Mesodermal cell (in vitro differentiated cells): ENCODE data around the gene ZNF599.

Source experiments
- H3K27ac ChIP-seq: 2 replicates; pipeline ENCODE4 v1.7.0; 2013; ENCODE audit warnings: mild to moderate bottlenecking, low read depth, low read length, moderate library complexity; ENCODE audit not compliant: severe bottlenecking
- H3K36me3 ChIP-seq: 2 replicates; pipeline ENCODE4 v1.7.1; 2013; ENCODE audit warnings: mild to moderate bottlenecking, low read length, moderate library complexity; ENCODE audit not compliant: control insufficient read depth, insufficient read depth
- H3K4me1 ChIP-seq: one replicate; pipeline ENCODE4 v1.7.1; 2013; ENCODE audit warnings: mild to moderate bottlenecking, low read length; ENCODE audit not compliant: insufficient read depth, control insufficient read depth, poor library complexity, severe bottlenecking
- H3K4me3 ChIP-seq: 2 replicates; pipeline ENCODE4 v1.7.0; 2013; ENCODE audit warnings: low read length, control low read depth, mild to moderate bottlenecking; ENCODE audit not compliant: insufficient read depth, poor library complexity, severe bottlenecking; ENCODE audit errors: extremely low read depth
- H3K9me3 ChIP-seq: 2 replicates; pipeline ENCODE4 v1.7.1; 2013; ENCODE audit warnings: mild to moderate bottlenecking, low read length, moderate library complexity; ENCODE audit not compliant: control insufficient read depth
- WGBS, 2 experiments: methylation state at CpG; one replicate each; pipeline ENCODE4 v1.1.5; 2013; ENCODE audit warnings: missing lambda C conversion rate in 2 of 2; ENCODE audit not compliant: insufficient coverage in 2 of 2; 5-methylcytosine and 5-hydroxymethylcytosine counted together

Gene ZNF599

DNA sequence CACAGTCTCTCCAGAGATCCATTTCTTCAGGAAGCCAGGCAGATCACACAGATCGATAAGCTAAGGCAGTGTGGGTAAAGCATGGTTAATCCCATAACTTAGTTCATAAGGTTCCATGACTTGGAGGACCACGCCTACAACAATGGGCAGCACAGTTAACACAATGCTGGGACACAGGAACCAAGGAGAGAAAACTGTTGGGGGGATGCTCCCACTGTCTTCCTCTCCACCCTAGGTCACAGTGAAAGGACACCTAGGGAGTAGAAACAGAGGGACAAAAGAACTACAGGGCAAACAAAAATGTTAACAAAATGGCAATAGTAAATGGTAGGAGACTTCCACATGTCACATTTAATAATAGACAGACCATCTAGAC, 59.8 kb downstream of the ZNF599 start:
- H3K27ac ChIP-seq, result no peak overlapping the region
- H3K36me3 ChIP-seq, result no peaks in the 10 kb centered on the region
- H3K4me3 ChIP-seq, result no peak overlapping the region
- H3K9me3 ChIP-seq, result peaks cover 15% of the 10 kb centered on the region
- 53 to 71% methylated on average over 2 of the region's 2 CpGs for WGBS, 2 experiments
- no peaks in the 10 kb centered on the region for H3K4me1 ChIP-seq

DNA sequence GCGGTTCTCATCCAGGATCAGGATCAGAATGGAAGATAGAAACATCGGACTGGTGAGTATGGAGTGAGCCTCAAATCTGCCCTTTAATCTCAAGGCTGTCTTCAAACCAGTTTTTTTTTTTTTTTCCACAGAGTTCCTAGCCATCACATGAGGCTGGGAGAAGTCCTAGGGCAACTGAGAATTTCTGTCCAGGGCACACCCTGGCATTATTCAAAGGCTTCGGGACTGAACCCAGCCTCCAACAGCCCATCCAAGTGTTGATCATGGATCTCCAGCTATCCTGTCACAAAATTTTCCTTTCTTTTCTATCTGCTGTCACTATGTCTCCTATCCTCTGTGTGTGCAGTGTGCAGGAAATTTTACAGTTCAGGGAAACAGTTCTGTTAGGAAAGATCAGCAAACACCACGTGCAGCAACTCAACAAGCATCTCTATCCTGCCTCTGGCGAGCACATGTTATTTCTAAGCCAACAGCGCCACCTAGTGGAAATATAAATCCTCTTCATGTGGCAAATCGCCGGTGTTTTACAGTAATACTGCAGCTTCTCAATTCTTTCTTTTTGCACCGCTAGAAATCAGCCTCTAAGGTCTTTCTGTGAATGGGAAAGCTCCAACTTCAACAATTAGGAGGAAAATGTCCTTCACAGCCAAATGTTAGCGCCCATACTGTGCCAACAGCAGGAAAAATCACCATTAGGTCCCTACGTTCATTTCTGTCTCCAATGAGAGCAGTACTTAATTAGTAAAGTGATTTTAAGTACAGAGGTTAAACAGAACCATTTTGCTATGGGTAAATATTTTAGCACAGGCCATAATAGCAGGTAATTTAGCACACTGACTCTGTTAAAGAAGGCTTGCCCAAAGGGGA, 60.4 kb downstream of the ZNF599 start:
- WGBS, 2 experiments, result 30 to 35% methylated on average over 8 to 11 of the region's 11 CpGs
- Histone ChIP-seq H3K4me1 (no peaks in the 10 kb centered on the region), H3K27ac (no peak overlapping the region), H3K4me3 (no peak overlapping the region), H3K36me3 (no peaks in the 10 kb centered on the region), H3K9me3 (peaks cover 15% of the 10 kb centered on the region)

DNA sequence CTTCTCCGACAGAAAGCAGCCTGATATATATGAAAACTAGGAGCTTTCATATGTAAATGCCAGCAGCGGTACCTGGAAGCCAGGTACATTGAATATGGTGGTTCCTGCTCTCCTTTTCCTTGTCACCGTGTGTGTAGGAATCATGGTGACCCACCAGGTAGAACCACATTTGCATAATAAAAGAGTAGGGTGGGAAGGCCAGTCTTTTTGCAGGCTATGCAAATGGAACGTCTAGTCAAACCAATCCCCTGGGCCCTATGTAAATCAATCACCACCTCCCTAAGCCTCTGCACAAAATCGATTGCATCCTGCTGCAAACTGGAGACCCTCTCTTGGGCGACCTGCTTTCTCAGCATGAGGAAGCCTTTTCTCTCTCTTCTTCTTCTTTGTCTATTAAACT, 61.1 kb downstream of the ZNF599 start:
- H3K36me3 ChIP-seq, result no peaks in the 10 kb centered on the region
- no peak overlapping the region for H3K4me3 ChIP-seq
- no peak overlapping the region for H3K27ac ChIP-seq
- H3K4me1 ChIP-seq, result no peaks in the 10 kb centered on the region
- peaks cover 15% of the 10 kb centered on the region for H3K9me3 ChIP-seq
- WGBS, 2 experiments, result 60 to 66% methylated on average over 3 of the region's 6 CpGs
